Measurements from ENCODE around the gene ADSL. TPM values are rescaled to one million over a fixed set of nuclear protein-coding genes. Genes with fewer than 3 reads are reported as not detected.

ADSL gene
- total RNA-seq, 4 donors from 2014 or later = 74.6 to 106 (median 85.8) TPM

- TF ChIP-seq CTCF (IDR thresholded peaks at IDR 0.05) = no peak
- no peak for ATAC-seq (ENCODE audit: low FRiP score)
- no peak for DNase-seq (ENCODE audit: low spot score)
These were observed 45.1 kb downstream of the ADSL start for GRCh38 chr22:40391417-40391816.

- DNase-seq (ENCODE audit: low spot score) = no peak
- no peak for TF ChIP-seq CTCF (IDR thresholded peaks at IDR 0.05)
These were observed 46.3 kb downstream of the ADSL start for GRCh38 chr22:40392618-40393017.

GRCh38 chr22:40394607-40395006, 48.3 kb downstream of the ADSL start:
- TF ChIP-seq CTCF (IDR thresholded peaks at IDR 0.05) = no peak
- ATAC-seq (ENCODE audit: low FRiP score) (no peak), DNase-seq (ENCODE audit: low spot score) (no peak)

More at GRCh38 chr22:40392618-40393017, 46.3 kb downstream of the ADSL start:
- ATAC-seq (ENCODE audit: low FRiP score) = no peak

GRCh38 chr22:40395607-40396006, 49.3 kb downstream of the ADSL start:
- no peak for TF ChIP-seq CTCF (IDR thresholded peaks at IDR 0.05)
- no peak for ATAC-seq (ENCODE audit: low FRiP score)
- DNase-seq (ENCODE audit: low spot score) = no peak

GRCh38 chr22:40396882-40397281, 50.6 kb downstream of the ADSL start:
- no peak for TF ChIP-seq CTCF (IDR thresholded peaks at IDR 0.05)
- DNase-seq (ENCODE audit: low spot score) = no peak
- ATAC-seq (ENCODE audit: low FRiP score) = no peak

GRCh38 chr22:40397396-40397795, 51.1 kb downstream of the ADSL start:
- DNase-seq (ENCODE audit: low spot score) = no peak
- ATAC-seq (ENCODE audit: low FRiP score) = no peak
- no peak for TF ChIP-seq CTCF (IDR thresholded peaks at IDR 0.05)

GRCh38 chr22:40399621-40400020, 53.3 kb downstream of the ADSL start:
- ATAC-seq (ENCODE audit: low FRiP score) (no peak), DNase-seq (ENCODE audit: low spot score) (no peak)
- TF ChIP-seq CTCF (IDR thresholded peaks at IDR 0.05) = no peak

All from omental fat pad (tissue), 4 donors.